ENCODE results near the gene FSTL4. TPM values are rescaled to one million over a fixed set of nuclear protein-coding genes. Genes with fewer than 3 reads are reported as not detected.

Gene FSTL4
- total and polyA plus RNA-seq, 9 donors, result 0.07 to 0.22 (median 0.15) TPM; not detected in 4

GRCh38 chr5:133364936-133365707 lies 247.2 kb downstream of the FSTL4 start:
- Histone ChIP-seq H3K4me3 (no peak overlapping the region), H3K27me3 (no peaks in the 10 kb centered on the region), H3K4me1 (ENCODE audit: insufficient read depth) (no peaks in the 10 kb centered on the region), H3K36me3 (no peaks in the 10 kb centered on the region), H3K9me3 (no peaks in the 10 kb centered on the region), H3K27ac (no peak overlapping the region)
- no peak for DNase-seq
- no peak for TF ChIP-seq EP300 (IDR thresholded peaks at IDR 0.05)
- TF ChIP-seq POLR2A (IDR thresholded peaks at IDR 0.05), result no peak
- TF ChIP-seq, protein P1, sequence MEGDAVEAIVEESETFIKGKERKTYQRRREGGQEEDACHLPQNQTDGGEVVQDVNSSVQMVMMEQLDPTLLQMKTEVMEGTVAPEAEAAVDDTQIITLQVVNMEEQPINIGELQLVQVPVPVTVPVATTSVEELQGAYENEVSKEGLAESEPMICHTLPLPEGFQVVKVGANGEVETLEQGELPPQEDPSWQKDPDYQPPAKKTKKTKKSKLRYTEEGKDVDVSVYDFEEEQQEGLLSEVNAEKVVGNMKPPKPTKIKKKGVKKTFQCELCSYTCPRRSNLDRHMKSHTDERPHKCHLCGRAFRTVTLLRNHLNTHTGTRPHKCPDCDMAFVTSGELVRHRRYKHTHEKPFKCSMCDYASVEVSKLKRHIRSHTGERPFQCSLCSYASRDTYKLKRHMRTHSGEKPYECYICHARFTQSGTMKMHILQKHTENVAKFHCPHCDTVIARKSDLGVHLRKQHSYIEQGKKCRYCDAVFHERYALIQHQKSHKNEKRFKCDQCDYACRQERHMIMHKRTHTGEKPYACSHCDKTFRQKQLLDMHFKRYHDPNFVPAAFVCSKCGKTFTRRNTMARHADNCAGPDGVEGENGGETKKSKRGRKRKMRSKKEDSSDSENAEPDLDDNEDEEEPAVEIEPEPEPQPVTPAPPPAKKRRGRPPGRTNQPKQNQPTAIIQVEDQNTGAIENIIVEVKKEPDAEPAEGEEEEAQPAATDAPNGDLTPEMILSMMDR (IDR thresholded peaks at IDR 0.05), result no peak
- 42 to 47% (median 45%) methylated on average over 12 of the region's 12 CpGs for WGBS, 3 donors
- intact Hi-C loops (cut with DNase I), result no loop called here

DNA sequence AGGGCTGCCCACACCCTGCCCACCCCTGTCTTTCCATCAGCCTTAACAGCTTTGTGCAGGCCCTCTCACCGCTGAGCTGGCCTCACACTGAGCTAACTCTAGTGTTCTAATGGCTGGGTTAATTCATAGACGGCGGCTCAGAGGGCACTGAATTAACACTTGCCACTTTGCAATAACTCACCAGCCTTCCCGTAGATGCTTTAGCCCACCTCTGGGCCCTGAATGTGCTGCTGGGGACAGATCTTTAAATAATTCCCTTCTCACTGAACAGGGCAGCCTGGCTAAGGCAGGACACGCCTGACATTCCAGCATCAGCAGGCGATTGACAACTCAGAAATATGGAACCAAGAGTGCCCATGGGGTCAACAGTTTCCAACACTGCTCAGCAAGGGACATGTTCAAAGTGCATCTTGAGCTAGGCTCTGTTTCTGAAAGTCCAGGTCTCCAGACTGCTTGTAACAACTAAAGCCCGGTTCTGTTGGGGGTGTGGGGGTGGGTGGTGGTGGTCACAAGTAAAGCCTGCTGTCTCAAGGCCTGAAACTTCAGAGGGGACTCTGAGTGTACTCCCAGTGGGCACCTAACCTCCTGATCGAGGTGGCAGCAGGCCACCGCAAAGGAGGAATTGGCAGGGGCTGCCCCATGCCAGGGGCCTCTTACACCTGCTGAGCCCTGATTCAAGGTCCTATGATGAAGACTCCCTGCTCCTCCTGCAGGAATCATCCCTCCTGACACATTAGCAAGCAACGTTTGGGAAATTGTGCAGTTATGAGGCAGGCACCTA lies 248.3 kb downstream of the FSTL4 start:
- Histone ChIP-seq H3K9me3 (no peaks in the 10 kb centered on the region), H3K4me3 (no peak overlapping the region), H3K27me3 (no peaks in the 10 kb centered on the region), H3K4me1 (ENCODE audit: insufficient read depth) (no peaks in the 10 kb centered on the region), H3K36me3 (no peaks in the 10 kb centered on the region), H3K27ac (no peak overlapping the region)
- 75 to 86% (median 83%) methylated on average over 10 of the region's 10 CpGs for WGBS, 3 donors
- no peak for DNase-seq
- intact Hi-C loops (cut with DNase I), result no loop called here
- no peak for TF ChIP-seq POLR2A (IDR thresholded peaks at IDR 0.05)
- TF ChIP-seq, protein P1 (IDR thresholded peaks at IDR 0.05), result no peak
- TF ChIP-seq EP300 (IDR thresholded peaks at IDR 0.05), result no peak

DNA sequence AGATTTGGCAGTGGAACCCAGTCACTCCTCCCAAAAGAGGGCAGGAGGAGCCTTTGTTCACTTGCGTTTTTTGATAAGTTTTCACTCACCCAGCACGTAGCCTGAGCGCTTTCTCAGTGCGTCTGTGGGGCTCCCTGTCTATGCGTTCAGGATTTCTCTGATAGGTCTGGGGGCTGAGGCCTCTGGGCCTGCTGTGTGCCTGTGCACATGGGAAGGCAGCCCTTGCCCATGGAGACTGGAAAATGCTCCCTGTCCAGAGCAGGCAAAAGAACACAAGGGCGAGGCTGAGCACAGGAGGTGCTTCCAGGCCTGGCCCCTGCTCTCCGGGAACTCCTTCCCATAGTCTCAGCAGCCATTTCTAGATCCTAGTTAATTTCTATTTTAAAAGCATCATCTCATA lies 249.9 kb downstream of the FSTL4 start:
- intact Hi-C loops (cut with DNase I), result no loop called here
- TF ChIP-seq, protein P1 (IDR thresholded peaks at IDR 0.05), result no peak
- no peak for TF ChIP-seq EP300 (IDR thresholded peaks at IDR 0.05)
- TF ChIP-seq POLR2A (IDR thresholded peaks at IDR 0.05), result no peak
- H3K27me3 ChIP-seq, result no peaks in the 10 kb centered on the region
- H3K9me3 ChIP-seq, result no peaks in the 10 kb centered on the region
- H3K36me3 ChIP-seq, result no peaks in the 10 kb centered on the region
- no peak overlapping the region for H3K27ac ChIP-seq
- no peak overlapping the region for H3K4me3 ChIP-seq
- no peaks in the 10 kb centered on the region for H3K4me1 ChIP-seq (ENCODE audit: insufficient read depth)
- 65 to 76% (median 65%) methylated on average over 7 of the region's 7 CpGs for WGBS, 3 donors
- DNase-seq, result no peak

DNA sequence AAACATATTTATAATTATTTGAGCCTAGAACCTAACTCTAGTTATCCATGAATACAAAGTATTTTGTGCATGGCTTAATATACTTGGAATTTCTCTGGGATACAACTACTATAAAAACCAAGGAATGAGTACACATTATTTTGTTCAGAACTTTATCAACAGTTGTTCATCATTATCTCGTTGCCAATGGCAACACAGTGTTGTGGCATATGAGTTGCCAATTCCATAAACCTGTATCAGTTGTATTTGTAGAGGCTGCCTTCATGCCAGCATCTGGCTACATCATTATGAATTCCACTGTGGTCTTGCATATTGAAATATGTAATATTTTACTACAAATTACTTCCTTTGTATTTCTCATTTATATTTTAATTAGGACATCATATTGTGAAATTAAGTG lies 250.4 kb downstream of the FSTL4 start:
- TF ChIP-seq EP300 (IDR thresholded peaks at IDR 0.05) (no peak), POLR2A (IDR thresholded peaks at IDR 0.05) (no peak)
- TF ChIP-seq, protein P1 (IDR thresholded peaks at IDR 0.05), result no peak
- H3K36me3 ChIP-seq, result no peaks in the 10 kb centered on the region
- no peak for DNase-seq
- intact Hi-C loops (cut with DNase I), result no loop called here
- H3K27ac ChIP-seq, result no peak overlapping the region
- H3K27me3 ChIP-seq, result no peaks in the 10 kb centered on the region
- H3K4me3 ChIP-seq, result no peak overlapping the region
- 55 to 70% (median 58%) methylated on average over 1 of the region's 1 CpG for WGBS, 3 donors
- no peaks in the 10 kb centered on the region for H3K4me1 ChIP-seq (ENCODE audit: insufficient read depth)
- no peaks in the 10 kb centered on the region for H3K9me3 ChIP-seq

Data from ovary (tissue), 9 donors.